Mucosa of stomach (tissue), 1 donor: ENCODE data around the gene POLR1B.

Source experiments
- H3K27me3 ChIP-seq: one replicate; pipeline ENCODE4 v1.7.0; 2013; ENCODE audit warnings: mild to moderate bottlenecking, low read length; ENCODE audit not compliant: control insufficient read depth, insufficient read depth
- H3K36me3 ChIP-seq: one replicate; pipeline ENCODE4 v1.7.0; 2013; ENCODE audit warnings: low read length; ENCODE audit not compliant: control insufficient read depth, insufficient read depth
- H3K4me1 ChIP-seq: one replicate; pipeline ENCODE4 v1.7.0; 2013; ENCODE audit warnings: mild to moderate bottlenecking, low read length; ENCODE audit not compliant: control insufficient read depth, insufficient read depth
- H3K4me3 ChIP-seq: one replicate; pipeline ENCODE4 v1.7.0; 2013; ENCODE audit warnings: low read length
- H3K9ac ChIP-seq: one replicate; pipeline ENCODE4 v1.7.0; 2013; ENCODE audit warnings: mild to moderate bottlenecking, low read length, moderate library complexity
- H3K9me3 ChIP-seq: one replicate; pipeline ENCODE4 v1.7.0; 2013; ENCODE audit warnings: mild to moderate bottlenecking, low read length, moderate library complexity; ENCODE audit not compliant: control insufficient read depth
- donor health status: Pancreatic carcinoma.

Gene POLR1B

GRCh38 chr2:112625474-112626114 lies 83.3 kb downstream of the POLR1B start:
- H3K27me3 ChIP-seq: no peaks in the 10 kb centered on the region
- no peak overlapping the region for H3K9ac ChIP-seq
- H3K4me1 ChIP-seq: peaks cover 23% of the 10 kb centered on the region
- no peak overlapping the region for H3K4me3 ChIP-seq
- no peaks in the 10 kb centered on the region for H3K9me3 ChIP-seq
- no peaks in the 10 kb centered on the region for H3K36me3 ChIP-seq

GRCh38 chr2:112626604-112627059 lies 84.4 kb downstream of the POLR1B start:
- Histone ChIP-seq H3K4me1 (peaks cover 32% of the 10 kb centered on the region), H3K9me3 (no peaks in the 10 kb centered on the region), H3K4me3 (no peak overlapping the region), H3K27me3 (no peaks in the 10 kb centered on the region), H3K9ac (no peak overlapping the region), H3K36me3 (no peaks in the 10 kb centered on the region)
